ENCODE data around the gene TBX2. TPM values are rescaled to one million over a fixed set of nuclear protein-coding genes. Genes with fewer than 3 reads are reported as not detected.

Gene TBX2
- total and polyA plus RNA-seq, 2 of the 13 experiments (the other 11 are each of a cell fraction or from before 2014, with no cell fraction given): 2.8 to 15.3 TPM

DNA sequence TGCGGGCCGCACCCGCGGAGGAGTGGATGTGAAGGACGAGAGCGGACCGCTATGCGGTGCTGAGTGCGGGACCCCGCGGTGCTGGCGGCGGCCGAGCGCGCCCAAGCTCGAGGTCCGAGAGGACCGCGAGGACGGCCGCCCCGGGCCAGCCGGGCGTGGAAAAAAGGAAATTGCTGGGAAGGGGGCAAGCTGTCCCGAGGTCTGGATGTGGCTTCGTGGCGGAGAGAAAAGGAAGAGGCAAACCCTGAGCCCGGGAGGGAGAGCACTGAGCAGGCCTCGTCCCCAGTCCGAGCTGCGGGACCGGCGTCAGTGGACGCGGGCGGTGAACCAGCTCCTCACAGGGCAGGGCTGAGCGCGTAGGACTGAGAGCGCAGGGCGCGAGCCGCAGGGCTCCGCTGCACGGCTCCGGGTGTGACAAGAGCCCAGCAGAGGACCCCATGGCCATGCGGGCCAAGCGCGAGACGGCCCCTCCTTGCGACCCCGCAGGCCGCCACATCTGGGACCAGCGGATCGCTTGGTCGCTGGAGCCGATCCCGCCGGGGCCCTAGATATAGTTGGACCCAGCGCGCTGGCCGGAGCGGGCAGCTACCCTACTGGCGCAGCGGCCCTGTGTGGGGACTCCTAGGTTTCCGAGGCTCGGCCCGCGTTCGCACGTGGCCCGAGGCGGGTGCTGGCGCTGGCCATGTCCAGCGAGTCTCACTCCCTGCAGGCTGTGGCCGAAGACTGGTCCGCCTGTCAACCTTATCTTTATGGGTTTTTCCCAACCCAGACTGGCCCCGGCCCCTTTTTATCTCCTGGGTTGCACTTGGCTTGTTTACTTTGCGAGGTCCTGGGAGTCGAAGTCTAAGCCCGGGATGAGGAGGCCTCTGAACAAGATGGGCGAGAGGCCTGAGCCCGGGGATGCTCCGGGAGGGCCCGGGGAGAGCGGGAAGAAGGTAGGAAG is 55.0 kb downstream of the TBX2 start (continued):
- TF ChIP-seq, protein P1, sequence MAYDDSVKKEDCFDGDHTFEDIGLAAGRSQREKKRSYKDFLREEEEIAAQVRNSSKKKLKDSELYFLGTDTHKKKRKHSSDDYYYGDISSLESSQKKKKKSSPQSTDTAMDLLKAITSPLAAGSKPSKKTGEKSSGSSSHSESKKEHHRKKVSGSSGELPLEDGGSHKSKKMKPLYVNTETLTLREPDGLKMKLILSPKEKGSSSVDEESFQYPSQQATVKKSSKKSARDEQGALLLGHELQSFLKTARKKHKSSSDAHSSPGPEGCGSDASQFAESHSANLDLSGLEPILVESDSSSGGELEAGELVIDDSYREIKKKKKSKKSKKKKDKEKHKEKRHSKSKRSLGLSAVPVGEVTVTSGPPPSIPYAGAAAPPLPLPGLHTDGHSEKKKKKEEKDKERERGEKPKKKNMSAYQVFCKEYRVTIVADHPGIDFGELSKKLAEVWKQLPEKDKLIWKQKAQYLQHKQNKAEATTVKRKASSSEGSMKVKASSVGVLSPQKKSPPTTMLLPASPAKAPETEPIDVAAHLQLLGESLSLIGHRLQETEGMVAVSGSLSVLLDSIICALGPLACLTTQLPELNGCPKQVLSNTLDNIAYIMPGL (CRISPR knock-in tag; IDR thresholded peaks at IDR 0.05; ENCODE audit: borderline replicate concordance in 1 of 2, low read depth in 1 of 2): peak; percentile 42 to 57; a peak in 3 of 4 replicates
- TF ChIP-seq ZNF749 (CRISPR knock-in tag; IDR thresholded peaks at IDR 0.05; ENCODE audit: borderline replicate concordance): no peak
- TF ChIP-seq HMG20B (CRISPR knock-in tag; conservative IDR thresholded peaks at IDR 0.05): 0 out of 2 replicates have a peak, but pooled peaks have one; percentile 41
- no peak for TF ChIP-seq ZFP82 (CRISPR knock-in tag; IDR thresholded peaks at IDR 0.05; ENCODE audit: borderline replicate concordance)
- TF ChIP-seq, protein P2, sequence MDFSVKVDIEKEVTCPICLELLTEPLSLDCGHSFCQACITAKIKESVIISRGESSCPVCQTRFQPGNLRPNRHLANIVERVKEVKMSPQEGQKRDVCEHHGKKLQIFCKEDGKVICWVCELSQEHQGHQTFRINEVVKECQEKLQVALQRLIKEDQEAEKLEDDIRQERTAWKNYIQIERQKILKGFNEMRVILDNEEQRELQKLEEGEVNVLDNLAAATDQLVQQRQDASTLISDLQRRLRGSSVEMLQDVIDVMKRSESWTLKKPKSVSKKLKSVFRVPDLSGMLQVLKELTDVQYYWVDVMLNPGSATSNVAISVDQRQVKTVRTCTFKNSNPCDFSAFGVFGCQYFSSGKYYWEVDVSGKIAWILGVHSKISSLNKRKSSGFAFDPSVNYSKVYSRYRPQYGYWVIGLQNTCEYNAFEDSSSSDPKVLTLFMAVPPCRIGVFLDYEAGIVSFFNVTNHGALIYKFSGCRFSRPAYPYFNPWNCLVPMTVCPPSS (IDR thresholded peaks at IDR 0.05): no peak
- TF ChIP-seq ZNF543 (CRISPR knock-in tag; IDR thresholded peaks at IDR 0.05): peak; percentile 45; the same call in 1 of the 2 replicates
- TF ChIP-seq, protein P3, sequence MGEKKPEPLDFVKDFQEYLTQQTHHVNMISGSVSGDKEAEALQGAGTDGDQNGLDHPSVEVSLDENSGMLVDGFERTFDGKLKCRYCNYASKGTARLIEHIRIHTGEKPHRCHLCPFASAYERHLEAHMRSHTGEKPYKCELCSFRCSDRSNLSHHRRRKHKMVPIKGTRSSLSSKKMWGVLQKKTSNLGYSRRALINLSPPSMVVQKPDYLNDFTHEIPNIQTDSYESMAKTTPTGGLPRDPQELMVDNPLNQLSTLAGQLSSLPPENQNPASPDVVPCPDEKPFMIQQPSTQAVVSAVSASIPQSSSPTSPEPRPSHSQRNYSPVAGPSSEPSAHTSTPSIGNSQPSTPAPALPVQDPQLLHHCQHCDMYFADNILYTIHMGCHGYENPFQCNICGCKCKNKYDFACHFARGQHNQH (CRISPR knock-in tag; IDR thresholded peaks at IDR 0.05): peak; percentile 82
- TF ChIP-seq TP53 (CRISPR knock-in tag; conservative IDR thresholded peaks at IDR 0.05): no peak
- TF ChIP-seq, protein P4, sequence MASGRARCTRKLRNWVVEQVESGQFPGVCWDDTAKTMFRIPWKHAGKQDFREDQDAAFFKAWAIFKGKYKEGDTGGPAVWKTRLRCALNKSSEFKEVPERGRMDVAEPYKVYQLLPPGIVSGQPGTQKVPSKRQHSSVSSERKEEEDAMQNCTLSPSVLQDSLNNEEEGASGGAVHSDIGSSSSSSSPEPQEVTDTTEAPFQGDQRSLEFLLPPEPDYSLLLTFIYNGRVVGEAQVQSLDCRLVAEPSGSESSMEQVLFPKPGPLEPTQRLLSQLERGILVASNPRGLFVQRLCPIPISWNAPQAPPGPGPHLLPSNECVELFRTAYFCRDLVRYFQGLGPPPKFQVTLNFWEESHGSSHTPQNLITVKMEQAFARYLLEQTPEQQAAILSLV (CRISPR knock-in tag; IDR thresholded peaks at IDR 0.05; ENCODE audit: borderline replicate concordance): no peak; the same call in 1 of the 2 replicates
- TF ChIP-seq, protein P5, sequence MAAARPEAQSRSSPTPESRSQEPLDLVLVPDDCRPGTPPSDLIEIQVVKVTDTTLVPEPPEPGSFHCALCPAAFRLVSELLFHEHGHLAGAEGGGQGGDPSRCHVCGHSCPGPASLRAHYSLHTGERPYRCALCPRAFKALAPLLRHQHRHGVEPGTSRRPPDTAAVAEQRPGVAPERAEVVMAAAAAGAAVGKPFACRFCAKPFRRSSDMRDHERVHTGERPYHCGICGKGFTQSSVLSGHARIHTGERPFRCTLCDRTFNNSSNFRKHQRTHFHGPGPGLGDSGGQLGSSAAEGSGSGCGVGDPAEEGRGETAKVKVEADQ (CRISPR knock-in tag; IDR thresholded peaks at IDR 0.05; ENCODE audit: borderline replicate concordance): no peak
- TF ChIP-seq MAFK (conservative IDR thresholded peaks at IDR 0.05 in 1 of 2, IDR thresholded peaks at IDR 0.05 in 1 of 2; ENCODE audit: low read length in 2 of 2): no peak
- TF ChIP-seq, protein P6, sequence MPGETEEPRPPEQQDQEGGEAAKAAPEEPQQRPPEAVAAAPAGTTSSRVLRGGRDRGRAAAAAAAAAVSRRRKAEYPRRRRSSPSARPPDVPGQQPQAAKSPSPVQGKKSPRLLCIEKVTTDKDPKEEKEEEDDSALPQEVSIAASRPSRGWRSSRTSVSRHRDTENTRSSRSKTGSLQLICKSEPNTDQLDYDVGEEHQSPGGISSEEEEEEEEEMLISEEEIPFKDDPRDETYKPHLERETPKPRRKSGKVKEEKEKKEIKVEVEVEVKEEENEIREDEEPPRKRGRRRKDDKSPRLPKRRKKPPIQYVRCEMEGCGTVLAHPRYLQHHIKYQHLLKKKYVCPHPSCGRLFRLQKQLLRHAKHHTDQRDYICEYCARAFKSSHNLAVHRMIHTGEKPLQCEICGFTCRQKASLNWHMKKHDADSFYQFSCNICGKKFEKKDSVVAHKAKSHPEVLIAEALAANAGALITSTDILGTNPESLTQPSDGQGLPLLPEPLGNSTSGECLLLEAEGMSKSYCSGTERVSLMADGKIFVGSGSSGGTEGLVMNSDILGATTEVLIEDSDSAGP (CRISPR knock-in tag; IDR thresholded peaks at IDR 0.05; ENCODE audit: borderline replicate concordance): peak; percentile 75
- no peak for TF ChIP-seq ZNF713 (CRISPR knock-in tag; IDR thresholded peaks at IDR 0.05)
- TF ChIP-seq RNF2 (conservative IDR thresholded peaks at IDR 0.05; ENCODE audit: low read depth): no peak
- no peak for TF ChIP-seq ATF7 (IDR thresholded peaks at IDR 0.05)
- no peak for TF ChIP-seq ATF7 (CRISPR knock-in tag; IDR thresholded peaks at IDR 0.05)
- TF ChIP-seq ZFAT (CRISPR knock-in tag; conservative IDR thresholded peaks at IDR 0.05): 0 out of 2 replicates have a peak, but pooled peaks have one; percentile 41
- TF ChIP-seq ZNF510 (CRISPR knock-in tag; IDR thresholded peaks at IDR 0.05; ENCODE audit: low read depth): no peak
